Natural killer cell (primary cell): ENCODE measurements around the gene STN1. TPM values are rescaled to one million over a fixed set of nuclear protein-coding genes. Genes with fewer than 3 reads are reported as not detected.

ENCODE experiments used
- ATAC-seq, 3 donors: fragments of 150-1000 bp in 2 of 3; fragments of 200-7000 bp in 1 of 3; cut with Tn5 transposase; 1 replicate in 1 of 3; 2 replicates in 2 of 3; pipeline ENCODE4 v1.10.0; 2021; ENCODE audit warnings: mild to moderate bottlenecking in 2 of 3, moderate library complexity in 2 of 3
- DNase-seq, 2 donors: peaks; one replicate each; pipeline versions ENCODE4 v3.0.0 to v3.0.0-alpha.2; 2013 to 2021; ENCODE audit warnings: mixed read lengths in 1 of 2
- H3K27ac ChIP-seq: one replicate; pipeline ENCODE4 v1.5.1; 2013; ENCODE audit warnings: mild to moderate bottlenecking, low read length
- H3K27me3 ChIP-seq: one replicate; pipeline ENCODE4 v1.6.1; 2013; ENCODE audit warnings: low read length; ENCODE audit not compliant: control insufficient read depth, insufficient read depth
- H3K36me3 ChIP-seq: one replicate; pipeline ENCODE4 v1.6.1; 2013; ENCODE audit warnings: low read length; ENCODE audit not compliant: control insufficient read depth, insufficient read depth
- H3K4me1 ChIP-seq: one replicate; pipeline ENCODE4 v1.6.1; 2013; ENCODE audit warnings: low read length; ENCODE audit not compliant: control insufficient read depth, insufficient read depth
- H3K4me3 ChIP-seq: one replicate; pipeline ENCODE4 v1.5.1; 2013; ENCODE audit warnings: low read length
- H3K9me3 ChIP-seq: one replicate; pipeline ENCODE4 v1.6.1; 2013; ENCODE audit warnings: low read length; ENCODE audit not compliant: control insufficient read depth, insufficient read depth
- H3K27ac Mint-ChIP-seq, 2 donors: one replicate each; pipeline ENCODE4 v1.8.0; 2022; ENCODE audit warnings: mild to moderate bottlenecking in 2 of 2, mixed read lengths in 2 of 2, moderate library complexity in 1 of 2
- H3K27me3 Mint-ChIP-seq, 2 donors: one replicate each; pipeline ENCODE4 v1.8.0; 2022; ENCODE audit warnings: low read depth in 2 of 2, mixed read lengths in 2 of 2
- H3K36me3 Mint-ChIP-seq: one replicate; pipeline ENCODE4 v1.8.0; 2022; ENCODE audit warnings: mixed read lengths
- H3K4me1 Mint-ChIP-seq, 2 donors: one replicate each; pipeline ENCODE4 v1.8.0; 2022; ENCODE audit warnings: mixed read lengths in 2 of 2
- H3K4me3 Mint-ChIP-seq: one replicate; pipeline ENCODE4 v1.8.0; 2022; ENCODE audit warnings: mild to moderate bottlenecking, moderate library complexity, mixed read lengths
- H3K9me3 Mint-ChIP-seq, 2 donors: one replicate each; pipeline ENCODE4 v1.8.0; 2022; ENCODE audit warnings: mixed read lengths in 2 of 2
- WGBS: methylation state at CpG from one replicate; pipeline ENCODE4 v1.1.7; 2013; ENCODE audit warnings: missing lambda C conversion rate; ENCODE audit not compliant: insufficient coverage; 5-methylcytosine and 5-hydroxymethylcytosine counted together
- intact Hi-C: fragments of 100-400 bp; cut with micrococcal nuclease; formaldehyde crosslinking; loops from one replicate; pipeline ENCODE4 v1.14.2; 2022
- total RNA-seq, 4 donors: library from RNA; stranded (reverse); fragments of 120-200 nt in 1 of 4; gene quantifications; one replicate each; pipeline versions ENCODE4 v1.2.3 to v1.2.4, GENCODE V29; 2013 to 2022
- TF ChIP-seq, protein P1 (sequence below): fragments of 200-600 bp; IDR thresholded peaks from one replicate; pipeline ENCODE4 v1.8.0; 2022; ENCODE audit warnings: antibody characterized with exemption

The STN1 gene
- total RNA-seq, 3 donors from 2014 or later (not counting 1 experiment from before 2014, with no cell fraction given): 31.7 to 53.4 (median 34.0) TPM

DNA sequence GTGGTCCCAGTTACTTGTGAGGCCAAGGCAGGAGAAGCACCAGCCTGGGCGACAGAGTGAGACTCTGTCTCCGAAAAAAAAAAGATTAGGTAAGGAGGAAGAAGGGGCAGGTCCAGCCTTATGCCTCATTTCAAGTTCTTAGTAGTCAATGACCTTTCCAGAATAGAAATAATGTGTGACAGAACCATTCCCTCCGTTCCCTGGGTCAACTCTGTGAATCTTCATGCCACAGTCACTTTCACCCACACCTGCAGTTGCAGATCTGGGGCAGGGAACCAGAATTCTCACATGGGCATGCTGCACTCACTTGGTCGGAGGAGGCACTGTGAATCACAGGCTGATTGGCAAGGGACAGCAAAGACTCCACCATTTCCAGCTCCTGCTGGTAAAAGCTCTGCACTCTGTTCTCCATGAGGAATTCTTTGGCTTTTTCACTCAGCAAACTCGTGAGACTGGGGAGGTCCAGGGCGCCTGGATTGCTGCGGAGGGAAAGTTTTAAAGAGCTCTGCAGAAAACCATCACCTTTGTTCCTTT, 20.7 kb downstream of the STN1 start:
- Mint-ChIP-seq H3K27ac (peak overlapping the region in 1 of 2 donors; percentile 44), H3K4me3 (no peak overlapping the region), H3K36me3 (peaks cover 26% of the 10 kb centered on the region), H3K9me3 (no peaks in the 10 kb centered on the region), H3K27me3 (no peaks in the 10 kb centered on the region), H3K4me1 (peaks cover 44 to 50% of the 10 kb centered on the region in 2 donors)
- WGBS: 93% methylated on average over 7 of the region's 7 CpGs
- Histone ChIP-seq H3K27ac (no peak overlapping the region), H3K9me3 (no peaks in the 10 kb centered on the region), H3K4me3 (no peak overlapping the region), H3K4me1 (peaks cover 6% of the 10 kb centered on the region), H3K36me3 (peaks cover 69% of the 10 kb centered on the region), H3K27me3 (no peaks in the 10 kb centered on the region)
- DNase-seq (no peak), ATAC-seq (no peak)
- intact Hi-C loops: no loop called here
- TF ChIP-seq, protein P1, sequence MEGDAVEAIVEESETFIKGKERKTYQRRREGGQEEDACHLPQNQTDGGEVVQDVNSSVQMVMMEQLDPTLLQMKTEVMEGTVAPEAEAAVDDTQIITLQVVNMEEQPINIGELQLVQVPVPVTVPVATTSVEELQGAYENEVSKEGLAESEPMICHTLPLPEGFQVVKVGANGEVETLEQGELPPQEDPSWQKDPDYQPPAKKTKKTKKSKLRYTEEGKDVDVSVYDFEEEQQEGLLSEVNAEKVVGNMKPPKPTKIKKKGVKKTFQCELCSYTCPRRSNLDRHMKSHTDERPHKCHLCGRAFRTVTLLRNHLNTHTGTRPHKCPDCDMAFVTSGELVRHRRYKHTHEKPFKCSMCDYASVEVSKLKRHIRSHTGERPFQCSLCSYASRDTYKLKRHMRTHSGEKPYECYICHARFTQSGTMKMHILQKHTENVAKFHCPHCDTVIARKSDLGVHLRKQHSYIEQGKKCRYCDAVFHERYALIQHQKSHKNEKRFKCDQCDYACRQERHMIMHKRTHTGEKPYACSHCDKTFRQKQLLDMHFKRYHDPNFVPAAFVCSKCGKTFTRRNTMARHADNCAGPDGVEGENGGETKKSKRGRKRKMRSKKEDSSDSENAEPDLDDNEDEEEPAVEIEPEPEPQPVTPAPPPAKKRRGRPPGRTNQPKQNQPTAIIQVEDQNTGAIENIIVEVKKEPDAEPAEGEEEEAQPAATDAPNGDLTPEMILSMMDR: no peak

DNA sequence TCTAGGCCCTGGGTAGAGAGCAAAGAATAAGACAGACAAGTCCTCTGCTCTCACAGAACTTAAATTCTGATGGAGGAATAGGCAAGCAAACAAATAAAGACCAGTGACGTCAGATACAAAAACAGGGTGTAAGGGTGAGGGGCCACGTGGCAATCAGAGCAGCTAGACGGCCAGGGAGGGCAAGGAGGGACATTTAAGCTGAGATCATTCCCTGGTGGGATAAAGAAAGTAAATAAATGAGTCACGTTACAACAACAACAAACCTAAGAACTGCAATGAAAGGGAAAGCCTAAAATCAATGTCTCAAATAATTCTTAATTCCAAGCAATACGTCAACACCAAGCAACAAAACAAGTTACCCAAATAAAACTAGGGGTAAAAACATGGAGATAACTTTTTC, 21.8 kb downstream of the STN1 start:
- peaks cover 39 to 41% of the 10 kb centered on the region in 2 donors for H3K4me1 Mint-ChIP-seq
- H3K9me3 ChIP-seq: no peaks in the 10 kb centered on the region
- intact Hi-C loops: no loop called here
- no peak overlapping the region for H3K4me3 ChIP-seq
- TF ChIP-seq, protein P1: no peak
- no peaks in the 10 kb centered on the region for H3K27me3 Mint-ChIP-seq
- DNase-seq: no peak
- no peaks in the 10 kb centered on the region for H3K27me3 ChIP-seq
- H3K9me3 Mint-ChIP-seq: no peaks in the 10 kb centered on the region
- peaks cover 5% of the 10 kb centered on the region for H3K4me1 ChIP-seq
- H3K27ac Mint-ChIP-seq: peak overlapping the region; percentile 89 to 94
- ATAC-seq: no peak
- no peak overlapping the region for H3K4me3 Mint-ChIP-seq
- H3K36me3 Mint-ChIP-seq: peaks cover 31% of the 10 kb centered on the region
- H3K27ac ChIP-seq: peak overlapping the region; percentile 11
- H3K36me3 ChIP-seq: peaks cover 79% of the 10 kb centered on the region
- 92% methylated on average over 3 of the region's 5 CpGs for WGBS

DNA sequence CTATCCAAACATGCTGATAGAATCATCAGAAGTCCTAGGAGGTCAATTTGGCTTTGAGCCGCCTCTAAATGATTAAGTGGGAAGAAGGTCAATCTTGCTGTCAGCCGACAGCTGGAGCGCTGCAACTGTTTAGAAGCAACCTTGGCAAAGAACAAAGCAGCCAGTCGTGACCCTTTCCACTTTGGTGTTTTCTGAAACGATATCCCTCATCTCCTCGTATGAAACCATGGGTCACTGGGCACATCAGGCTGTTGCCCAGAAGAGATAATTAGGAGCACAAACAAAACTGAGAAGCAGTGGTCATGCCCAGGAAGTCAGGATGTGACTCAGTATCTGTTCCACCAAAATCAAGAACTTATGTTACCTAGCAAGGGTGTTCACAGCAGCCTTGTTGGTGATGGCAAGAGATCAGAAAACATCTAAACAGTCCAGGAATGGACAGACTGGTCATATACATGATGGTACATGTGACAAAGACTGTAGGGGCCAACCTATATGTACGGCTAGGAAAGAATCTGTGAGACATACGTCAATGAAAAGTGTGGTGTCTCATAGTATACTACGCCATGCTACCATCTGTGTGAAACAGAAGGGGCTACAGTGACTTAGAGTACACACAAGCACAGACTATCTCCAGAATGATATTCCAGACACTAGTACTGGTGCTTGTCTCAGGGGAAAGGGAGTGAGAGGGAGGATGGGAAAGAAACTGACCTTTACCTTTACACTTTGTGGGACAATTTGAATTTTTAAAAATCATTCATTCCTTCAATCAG, 22.4 kb downstream of the STN1 start:
- 87% methylated on average over 9 of the region's 9 CpGs for WGBS
- peak overlapping the region; percentile 11 for H3K27ac ChIP-seq
- no peaks in the 10 kb centered on the region for H3K4me1 ChIP-seq
- H3K4me1 Mint-ChIP-seq: peaks cover 32 to 34% of the 10 kb centered on the region in 2 donors
- ATAC-seq (peak in 1 of 3 donors; percentile 60), DNase-seq (no peak)
- no peak overlapping the region for H3K4me3 Mint-ChIP-seq
- no peak overlapping the region for H3K4me3 ChIP-seq
- TF ChIP-seq, protein P1: no peak
- peaks cover 82% of the 10 kb centered on the region for H3K36me3 ChIP-seq
- H3K9me3 Mint-ChIP-seq: no peaks in the 10 kb centered on the region
- intact Hi-C loops: no loop called here
- H3K27me3 ChIP-seq: no peaks in the 10 kb centered on the region
- H3K36me3 Mint-ChIP-seq: peaks cover 34% of the 10 kb centered on the region
- peak overlapping the region; percentile 89 to 94 for H3K27ac Mint-ChIP-seq
- no peaks in the 10 kb centered on the region for H3K9me3 ChIP-seq
- H3K27me3 Mint-ChIP-seq: no peaks in the 10 kb centered on the region
